Measurements from ENCODE around the gene DNMT3A. TPM values are rescaled to one million over a fixed set of nuclear protein-coding genes. Genes with fewer than 3 reads are reported as not detected.

DNMT3A gene
- total RNA-seq, 1 donor from 2014 or later = 16.5 TPM

DNA sequence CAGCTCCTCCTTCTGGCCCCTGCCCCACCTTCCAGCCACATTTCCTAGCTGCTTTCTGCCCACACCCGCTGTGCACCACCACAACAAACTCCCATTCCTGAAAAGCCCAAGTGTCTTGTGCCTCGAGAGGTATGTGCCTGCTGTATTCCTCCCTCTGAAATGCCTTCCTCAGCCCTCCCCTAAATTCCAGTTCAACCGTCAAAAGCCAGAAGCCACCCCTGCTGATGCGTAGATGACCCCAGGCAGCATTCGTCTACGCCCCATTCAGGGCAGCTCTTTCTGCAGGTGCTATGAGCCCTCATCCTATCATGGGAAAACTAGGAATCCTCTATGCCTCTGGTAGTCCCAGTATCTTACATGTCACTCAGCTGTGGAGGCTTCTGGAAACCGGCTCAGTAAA lies 71.7 kb downstream of the DNMT3A start:
- Histone ChIP-seq H3K4me3 (no peak overlapping the region), H3K9me3 (replicated peaks) (no peaks in the 10 kb centered on the region), H3K36me3 (peaks cover 70% of the 10 kb centered on the region), H3K27ac (replicated peaks) (no peak overlapping the region), H3K4me1 (peaks cover 23% of the 10 kb centered on the region), H3K27me3 (ENCODE audit: low read depth) (no peaks in the 10 kb centered on the region)
- TF ChIP-seq, protein P1, sequence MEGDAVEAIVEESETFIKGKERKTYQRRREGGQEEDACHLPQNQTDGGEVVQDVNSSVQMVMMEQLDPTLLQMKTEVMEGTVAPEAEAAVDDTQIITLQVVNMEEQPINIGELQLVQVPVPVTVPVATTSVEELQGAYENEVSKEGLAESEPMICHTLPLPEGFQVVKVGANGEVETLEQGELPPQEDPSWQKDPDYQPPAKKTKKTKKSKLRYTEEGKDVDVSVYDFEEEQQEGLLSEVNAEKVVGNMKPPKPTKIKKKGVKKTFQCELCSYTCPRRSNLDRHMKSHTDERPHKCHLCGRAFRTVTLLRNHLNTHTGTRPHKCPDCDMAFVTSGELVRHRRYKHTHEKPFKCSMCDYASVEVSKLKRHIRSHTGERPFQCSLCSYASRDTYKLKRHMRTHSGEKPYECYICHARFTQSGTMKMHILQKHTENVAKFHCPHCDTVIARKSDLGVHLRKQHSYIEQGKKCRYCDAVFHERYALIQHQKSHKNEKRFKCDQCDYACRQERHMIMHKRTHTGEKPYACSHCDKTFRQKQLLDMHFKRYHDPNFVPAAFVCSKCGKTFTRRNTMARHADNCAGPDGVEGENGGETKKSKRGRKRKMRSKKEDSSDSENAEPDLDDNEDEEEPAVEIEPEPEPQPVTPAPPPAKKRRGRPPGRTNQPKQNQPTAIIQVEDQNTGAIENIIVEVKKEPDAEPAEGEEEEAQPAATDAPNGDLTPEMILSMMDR (IDR thresholded peaks at IDR 0.05; ENCODE audit: borderline replicate concordance) = no peak
- no peak for DNase-seq
- intact Hi-C loops (cut with micrococcal nuclease) = no loop called here

DNA sequence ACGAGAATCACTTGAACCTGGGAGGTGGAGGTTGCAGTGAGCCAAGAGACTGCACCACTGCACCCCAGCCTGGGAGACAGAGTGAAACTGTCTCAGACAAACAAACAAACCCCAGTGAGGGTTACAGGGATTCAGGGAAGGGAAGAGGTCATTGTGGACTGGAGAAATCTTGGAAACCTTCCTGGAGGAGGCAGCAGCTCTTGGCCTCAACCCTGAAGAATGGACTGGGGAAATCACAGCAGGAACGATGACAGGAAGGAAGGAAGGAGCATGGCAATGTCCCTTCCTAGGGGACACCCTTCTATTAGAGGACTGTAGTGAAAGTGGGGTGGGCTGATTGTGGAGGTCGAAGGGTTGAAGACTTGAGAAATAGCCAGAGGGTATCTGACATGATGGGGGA lies 72.5 kb downstream of the DNMT3A start:
- TF ChIP-seq, protein P1 (IDR thresholded peaks at IDR 0.05; ENCODE audit: borderline replicate concordance) = no peak
- no peaks in the 10 kb centered on the region for H3K27me3 ChIP-seq (ENCODE audit: low read depth)
- no peak for DNase-seq
- peaks cover 15% of the 10 kb centered on the region for H3K4me1 ChIP-seq
- intact Hi-C loops (cut with micrococcal nuclease) = no loop called here
- H3K27ac ChIP-seq (replicated peaks) = no peak overlapping the region
- H3K9me3 ChIP-seq (replicated peaks) = no peaks in the 10 kb centered on the region
- H3K36me3 ChIP-seq = peaks cover 65% of the 10 kb centered on the region
- H3K4me3 ChIP-seq = no peak overlapping the region

DNA sequence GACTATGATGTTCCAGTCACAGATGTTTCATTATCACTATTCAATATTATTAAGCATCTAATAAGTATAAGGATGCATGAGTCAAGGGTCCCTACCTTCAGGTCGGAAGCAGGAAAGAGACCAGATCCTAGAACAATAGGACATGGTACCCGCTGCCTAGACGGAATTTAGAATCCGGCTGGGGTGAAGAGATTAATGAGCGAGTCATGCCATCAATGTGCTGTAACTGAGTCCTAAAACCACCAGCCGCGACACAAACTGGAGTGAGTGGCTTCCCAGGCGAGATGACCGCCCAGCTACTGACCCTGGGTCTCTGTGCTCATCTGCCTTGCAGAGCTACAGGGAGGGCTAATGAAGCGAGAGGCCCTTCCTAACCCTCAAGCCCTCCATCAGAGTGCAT lies 73.6 kb downstream of the DNMT3A start:
- Histone ChIP-seq H3K9me3 (replicated peaks) (no peaks in the 10 kb centered on the region), H3K4me3 (no peak overlapping the region), H3K4me1 (peaks cover 5% of the 10 kb centered on the region), H3K27me3 (ENCODE audit: low read depth) (no peaks in the 10 kb centered on the region), H3K27ac (replicated peaks) (no peak overlapping the region), H3K36me3 (peaks cover 57% of the 10 kb centered on the region)
- DNase-seq = no peak
- TF ChIP-seq, protein P1 (IDR thresholded peaks at IDR 0.05; ENCODE audit: borderline replicate concordance) = no peak
- intact Hi-C loops (cut with micrococcal nuclease) = no loop called here

DNA sequence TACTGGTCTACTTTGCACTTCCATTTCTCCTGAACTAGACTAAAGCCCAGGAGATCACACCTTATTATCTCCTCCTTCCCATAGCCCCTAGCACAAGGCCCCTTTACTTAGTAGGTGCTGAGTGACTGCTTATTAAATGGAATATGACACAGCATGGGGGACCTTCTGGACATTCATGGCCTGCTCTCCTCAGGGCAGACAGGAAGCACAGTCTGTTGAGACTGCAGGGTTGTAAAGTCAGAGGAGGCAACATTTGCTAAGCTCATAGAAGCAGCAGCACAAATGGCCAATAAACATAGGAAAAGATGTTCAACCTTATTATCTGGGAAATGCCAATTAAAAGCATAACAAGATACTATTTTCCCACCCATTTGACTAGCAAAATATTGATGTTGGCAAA lies 75.3 kb downstream of the DNMT3A start:
- no peak overlapping the region for H3K4me3 ChIP-seq
- intact Hi-C loops (cut with micrococcal nuclease) = no loop called here
- H3K27ac ChIP-seq (replicated peaks) = no peak overlapping the region
- H3K27me3 ChIP-seq (ENCODE audit: low read depth) = no peaks in the 10 kb centered on the region
- H3K4me1 ChIP-seq = no peaks in the 10 kb centered on the region
- peaks cover 48% of the 10 kb centered on the region for H3K36me3 ChIP-seq
- TF ChIP-seq, protein P1 (IDR thresholded peaks at IDR 0.05; ENCODE audit: borderline replicate concordance) = no peak
- DNase-seq = no peak
- no peaks in the 10 kb centered on the region for H3K9me3 ChIP-seq (replicated peaks)

DNA sequence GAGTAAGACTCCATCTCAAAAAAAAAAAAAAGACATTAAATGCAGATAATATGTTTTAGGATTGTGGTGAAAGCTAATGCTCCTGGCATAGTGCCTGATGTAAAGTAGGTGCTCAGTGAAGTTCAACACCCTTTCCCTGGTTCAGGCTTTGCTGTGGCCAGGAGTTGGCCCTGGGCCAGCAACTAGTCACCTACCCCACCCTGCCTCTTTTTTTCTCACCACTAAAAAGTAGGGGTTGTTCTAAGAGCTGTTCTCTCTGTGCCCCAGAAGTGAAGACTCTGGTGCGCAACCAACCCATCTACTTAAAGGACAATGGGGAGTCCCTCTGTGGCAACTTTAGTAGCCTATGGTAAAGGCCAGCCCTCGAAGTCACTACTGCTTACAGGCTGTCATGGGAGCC lies 75.9 kb downstream of the DNMT3A start:
- Histone ChIP-seq H3K4me3 (no peak overlapping the region), H3K27me3 (ENCODE audit: low read depth) (no peaks in the 10 kb centered on the region), H3K9me3 (replicated peaks) (no peaks in the 10 kb centered on the region), H3K27ac (replicated peaks) (no peak overlapping the region), H3K4me1 (no peaks in the 10 kb centered on the region), H3K36me3 (peaks cover 44% of the 10 kb centered on the region)
- TF ChIP-seq, protein P1 (IDR thresholded peaks at IDR 0.05; ENCODE audit: borderline replicate concordance) = no peak
- no peak for DNase-seq
- intact Hi-C loops (cut with micrococcal nuclease) = no loop called here

DNA sequence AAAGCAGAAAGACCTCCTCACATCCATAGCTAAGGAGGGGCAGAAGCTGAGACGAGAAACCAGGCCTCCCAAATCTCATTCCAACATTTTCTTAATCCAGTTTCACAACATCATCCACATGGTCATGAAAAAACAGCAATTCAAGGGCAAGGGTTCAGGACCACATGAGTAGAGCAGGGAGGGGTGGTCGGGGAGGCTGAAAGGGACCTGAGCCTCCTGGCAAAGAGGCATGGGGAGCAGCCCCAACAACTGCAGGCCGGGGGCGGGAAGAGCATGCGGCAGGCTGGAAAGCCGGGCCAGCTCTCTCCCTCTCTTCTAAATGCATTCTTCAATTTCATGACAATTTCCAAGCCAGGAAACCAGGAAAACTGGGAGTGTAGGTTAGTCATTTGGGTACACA lies 76.7 kb downstream of the DNMT3A start:
- TF ChIP-seq, protein P1 (IDR thresholded peaks at IDR 0.05; ENCODE audit: borderline replicate concordance) = no peak
- intact Hi-C loops (cut with micrococcal nuclease) = no loop called here
- H3K27me3 ChIP-seq (ENCODE audit: low read depth) = no peaks in the 10 kb centered on the region
- H3K27ac ChIP-seq (replicated peaks) = no peak overlapping the region
- H3K36me3 ChIP-seq = peaks cover 47% of the 10 kb centered on the region
- no peaks in the 10 kb centered on the region for H3K4me1 ChIP-seq
- no peak overlapping the region for H3K4me3 ChIP-seq
- no peaks in the 10 kb centered on the region for H3K9me3 ChIP-seq (replicated peaks)
- no peak for DNase-seq
